Activated CD4-positive, alpha-beta T cell treated with anti-CD3 and anti-CD28 coated beads, Interleukin-10, Interleukin-2, amounts not matched to agents 100 ng/mL and 50 ng/mL, durations not matched to agents 16 hours and 8 hours (primary cell): ENCODE data around the gene SYTL3.

ENCODE experiments used
- DNase-seq: peaks from one replicate; pipeline ENCODE4 v3.0.0-alpha.2; 2020

SYTL3 gene

GRCh38 chr6:158730541-158730907 lies 80.7 kb downstream of the SYTL3 start:
- DNase-seq = no peak

GRCh38 chr6:158735009-158735408 lies 85.2 kb downstream of the SYTL3 start:
- DNase-seq = no peak

- no peak for DNase-seq
These were observed 87.3 kb downstream of the SYTL3 start for GRCh38 chr6:158737082-158737709.

DNA sequence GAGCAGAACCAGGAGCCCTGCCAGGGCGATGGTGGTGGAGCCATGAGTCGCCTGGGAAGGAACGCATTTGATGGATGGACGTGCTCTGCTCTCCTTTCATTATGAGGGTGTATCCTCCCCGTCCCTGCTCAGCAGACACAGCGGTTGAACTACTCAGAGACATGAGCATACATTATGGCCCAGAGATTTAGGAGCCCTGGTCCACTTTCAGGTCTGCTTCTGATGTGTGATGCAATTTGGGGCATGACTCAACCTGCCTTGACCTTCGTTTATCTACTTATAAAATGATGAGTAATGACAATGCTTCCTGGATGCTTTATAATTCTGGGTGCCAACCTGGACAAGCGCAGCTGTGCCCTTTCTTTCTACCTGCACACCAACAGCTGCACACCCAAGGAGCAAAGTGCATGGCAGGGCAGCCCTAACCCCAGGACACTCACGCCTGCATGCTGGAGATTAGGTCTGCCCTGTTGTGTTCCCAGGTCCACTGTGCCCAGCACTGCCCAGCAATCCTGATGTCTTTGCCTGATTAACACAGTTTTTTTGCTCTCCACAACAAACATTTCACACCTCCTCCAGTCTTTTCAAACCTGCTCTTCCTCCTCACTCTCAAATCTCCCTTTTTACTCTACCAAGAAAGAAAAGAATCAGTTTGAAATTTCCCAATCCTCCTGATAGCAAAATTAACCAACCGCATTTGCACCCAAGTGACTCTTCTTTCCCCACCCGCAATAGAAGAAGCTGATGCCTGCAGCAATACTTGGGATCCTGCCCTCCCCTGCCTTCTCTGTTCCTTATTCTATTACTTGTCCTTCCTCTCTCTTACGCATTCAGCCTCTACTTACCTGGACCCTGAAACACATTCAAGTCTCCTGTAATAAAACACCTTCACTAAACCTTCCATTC lies 88.1 kb downstream of the SYTL3 start:
- DNase-seq = no peak

GRCh38 chr6:158739673-158740072 lies 89.8 kb downstream of the SYTL3 start:
- no peak for DNase-seq

- no peak for DNase-seq
These were observed 93.3 kb downstream of the SYTL3 start for GRCh38 chr6:158743033-158743651.

DNA sequence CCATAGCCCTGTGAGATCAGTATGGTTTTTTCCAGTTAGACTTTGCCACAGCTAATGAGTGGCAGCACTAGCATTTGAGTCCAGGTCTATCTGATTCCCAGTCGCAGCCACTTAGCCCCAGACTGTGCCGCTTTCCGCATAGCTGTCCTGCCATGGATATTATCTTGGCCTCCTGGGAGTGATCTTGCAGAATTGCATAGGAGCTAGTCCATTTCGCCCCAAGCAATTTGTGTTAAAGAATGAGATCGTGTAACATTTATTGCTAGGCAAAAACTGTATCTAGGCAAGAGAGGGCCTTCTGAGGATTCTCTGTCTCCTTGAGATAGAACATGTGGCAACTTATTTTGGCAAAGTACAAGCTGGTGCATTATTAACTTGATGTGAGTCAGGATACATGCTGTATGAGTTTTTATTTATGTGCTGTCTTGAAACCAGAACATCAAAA lies 95.2 kb downstream of the SYTL3 start:
- DNase-seq = no peak

DNA sequence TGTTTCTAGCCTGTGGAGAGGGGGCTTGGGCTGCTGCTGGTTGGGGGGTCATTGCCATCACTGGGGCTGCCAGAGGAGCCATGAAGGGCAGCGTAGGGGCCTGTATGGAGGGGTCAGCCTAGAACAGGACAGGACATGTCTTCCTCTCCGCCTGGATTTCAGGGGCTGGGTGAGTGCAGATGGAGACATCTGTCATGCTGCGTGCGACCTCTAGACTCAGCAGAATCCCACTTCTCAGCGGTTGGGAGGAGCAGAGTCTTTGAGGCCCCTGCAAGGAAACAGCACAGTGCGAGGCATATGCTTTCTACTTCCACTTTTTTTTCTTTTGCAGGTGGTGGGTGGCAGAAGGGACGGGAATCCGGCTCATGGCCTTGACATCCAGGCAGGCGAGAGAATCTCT lies 101.4 kb downstream of the SYTL3 start:
- no peak for DNase-seq

- no peak for DNase-seq
These were observed 102.1 kb downstream of the SYTL3 start for GRCh38 chr6:158751921-158752320.

- no peak for DNase-seq
These were observed 102.8 kb downstream of the SYTL3 start for GRCh38 chr6:158752613-158753012.

DNA sequence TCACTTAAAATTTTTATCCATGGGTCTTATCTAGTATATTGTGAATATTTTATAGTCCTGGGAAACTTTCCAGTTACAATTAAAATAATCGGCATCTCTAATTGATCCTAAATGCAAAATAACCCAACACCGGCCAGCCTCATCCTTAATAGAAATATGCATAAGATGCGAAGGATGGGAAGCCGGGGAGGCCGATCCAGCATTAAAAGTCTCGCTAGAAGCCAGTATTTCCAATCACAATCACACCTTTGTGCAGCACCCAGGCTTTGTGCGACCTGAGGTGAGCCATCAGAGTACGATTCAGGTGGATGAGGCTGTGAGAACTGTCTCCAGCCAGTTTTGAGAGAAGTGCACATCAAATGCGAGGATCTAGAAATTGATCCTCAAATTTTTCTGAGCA lies 104.0 kb downstream of the SYTL3 start:
- DNase-seq = no peak

DNA sequence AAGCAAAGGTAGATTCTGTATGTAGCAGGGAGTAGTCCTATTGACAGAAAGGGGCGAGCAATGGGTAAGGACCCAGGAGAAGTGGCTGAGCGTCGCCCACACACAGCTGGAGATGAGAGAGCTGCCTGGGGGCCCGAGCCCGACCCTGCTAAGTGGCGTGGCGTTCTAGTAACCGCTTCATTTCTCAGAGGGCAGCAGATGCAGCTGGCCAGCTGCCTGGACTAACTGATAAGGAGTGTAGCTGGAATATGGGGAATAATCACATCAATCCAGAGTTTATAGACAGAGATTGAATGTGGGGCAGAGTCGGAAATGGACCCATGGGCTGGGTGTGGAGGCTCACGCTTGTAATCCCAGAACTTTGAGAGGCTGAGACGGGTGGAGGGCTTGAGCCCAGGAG lies 104.9 kb downstream of the SYTL3 start:
- DNase-seq = no peak

GRCh38 chr6:158755636-158756035 lies 105.8 kb downstream of the SYTL3 start:
- no peak for DNase-seq

DNA sequence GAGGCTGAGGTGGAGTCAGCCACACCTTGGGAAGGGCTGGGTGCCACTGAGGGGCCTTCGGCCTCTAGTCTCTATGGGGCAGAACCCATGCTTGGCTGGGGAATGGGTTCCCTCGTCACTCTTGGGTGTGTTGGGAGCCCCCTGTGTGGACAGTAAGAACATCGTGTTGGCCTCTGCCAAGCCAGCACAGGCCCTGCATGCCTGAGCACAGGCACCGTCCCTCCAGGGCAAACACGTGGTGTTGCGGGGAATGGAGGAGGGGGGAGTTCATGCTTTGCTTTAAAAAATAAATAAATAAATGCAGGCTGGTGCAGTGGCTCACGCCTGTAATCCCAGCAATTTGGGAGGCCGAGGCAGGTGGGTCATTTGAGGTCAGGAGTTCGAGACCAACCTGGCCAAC lies 106.3 kb downstream of the SYTL3 start:
- DNase-seq = no peak

DNA sequence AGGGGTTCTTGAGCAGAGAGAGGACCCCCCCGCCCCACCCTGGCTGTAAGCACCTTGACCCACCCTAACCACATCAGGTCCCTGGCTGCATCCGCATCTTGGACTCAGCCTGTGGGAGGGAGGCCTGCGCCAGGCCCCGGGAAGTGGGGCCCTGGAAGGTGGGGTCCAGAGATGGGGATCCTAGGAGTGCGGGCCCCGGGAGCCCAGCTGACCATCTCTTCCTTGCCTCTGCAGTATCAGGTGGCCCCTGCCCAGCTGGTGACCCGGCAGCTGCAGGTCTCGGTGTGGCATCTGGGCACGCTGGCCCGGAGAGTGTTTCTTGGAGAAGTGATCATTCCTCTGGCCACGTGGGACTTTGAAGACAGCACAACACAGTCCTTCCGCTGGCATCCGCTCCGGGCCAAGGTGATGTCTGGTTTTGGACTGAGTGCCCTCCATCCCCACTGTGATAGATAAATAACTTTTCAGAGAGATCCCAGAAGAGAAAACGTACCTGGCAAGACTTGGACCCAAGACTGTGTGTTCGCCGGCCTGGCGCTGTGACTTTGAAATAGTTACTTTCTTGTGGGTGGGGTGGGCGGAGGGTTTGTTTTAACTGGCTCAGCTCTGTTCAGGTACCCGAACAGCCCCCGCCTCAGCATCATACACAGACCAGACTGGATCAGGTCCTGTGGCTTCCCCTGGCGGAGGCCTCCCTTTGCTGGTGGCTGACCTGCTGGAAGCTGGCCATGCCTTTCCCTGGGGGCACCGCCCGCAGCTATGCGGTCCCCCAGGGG lies 107.3 kb downstream of the SYTL3 start:
- DNase-seq = no peak

GRCh38 chr6:158757753-158758090 lies 107.9 kb downstream of the SYTL3 start:
- no peak for DNase-seq

DNA sequence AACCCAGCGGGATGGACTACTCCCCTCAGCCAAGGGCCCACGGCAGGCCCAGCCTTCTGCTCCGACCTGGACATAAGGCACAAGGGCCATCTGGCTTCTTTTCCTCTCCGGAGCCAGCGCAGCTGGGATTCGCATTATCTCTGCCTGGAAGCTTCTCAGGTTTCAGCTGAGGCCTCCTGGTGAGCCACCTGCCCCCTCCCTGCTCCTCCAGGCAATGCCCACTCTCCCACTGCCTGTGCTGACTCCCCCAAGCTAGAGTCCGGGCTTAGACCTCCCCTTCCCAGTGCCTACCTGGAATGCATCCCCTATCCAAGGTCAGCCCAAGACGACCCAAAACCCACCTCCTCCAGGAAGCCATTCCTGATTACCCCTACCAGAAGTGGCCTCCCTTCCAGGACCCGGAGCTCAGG lies 108.6 kb downstream of the SYTL3 start:
- no peak for DNase-seq

DNA sequence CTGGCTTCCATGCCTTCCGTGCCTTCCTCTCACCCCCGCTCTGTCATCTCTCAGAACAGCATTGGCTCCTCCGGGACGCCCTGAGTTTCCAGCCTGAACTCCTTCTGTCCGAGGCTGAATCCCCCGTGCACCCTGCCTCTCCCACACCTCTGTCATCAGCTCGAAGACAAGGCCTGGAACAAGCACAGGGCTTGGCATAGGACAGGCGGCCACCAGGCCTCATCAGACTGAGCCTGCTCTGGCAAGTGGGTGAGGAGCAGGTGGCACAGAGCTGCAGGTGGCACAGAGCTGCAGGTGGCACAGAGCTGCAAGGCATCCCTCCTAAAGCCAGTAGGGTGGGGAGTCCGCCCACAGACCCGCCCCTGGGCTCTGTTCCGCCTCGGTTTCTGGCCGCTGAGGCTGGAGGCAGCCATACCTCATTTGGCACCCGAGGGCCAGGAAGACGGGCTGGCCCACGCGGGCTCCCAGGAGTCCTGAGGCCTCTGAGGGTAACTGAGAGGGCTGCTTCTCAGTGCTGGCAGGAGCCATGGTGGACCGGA lies 109.2 kb downstream of the SYTL3 start:
- DNase-seq = no peak

DNA sequence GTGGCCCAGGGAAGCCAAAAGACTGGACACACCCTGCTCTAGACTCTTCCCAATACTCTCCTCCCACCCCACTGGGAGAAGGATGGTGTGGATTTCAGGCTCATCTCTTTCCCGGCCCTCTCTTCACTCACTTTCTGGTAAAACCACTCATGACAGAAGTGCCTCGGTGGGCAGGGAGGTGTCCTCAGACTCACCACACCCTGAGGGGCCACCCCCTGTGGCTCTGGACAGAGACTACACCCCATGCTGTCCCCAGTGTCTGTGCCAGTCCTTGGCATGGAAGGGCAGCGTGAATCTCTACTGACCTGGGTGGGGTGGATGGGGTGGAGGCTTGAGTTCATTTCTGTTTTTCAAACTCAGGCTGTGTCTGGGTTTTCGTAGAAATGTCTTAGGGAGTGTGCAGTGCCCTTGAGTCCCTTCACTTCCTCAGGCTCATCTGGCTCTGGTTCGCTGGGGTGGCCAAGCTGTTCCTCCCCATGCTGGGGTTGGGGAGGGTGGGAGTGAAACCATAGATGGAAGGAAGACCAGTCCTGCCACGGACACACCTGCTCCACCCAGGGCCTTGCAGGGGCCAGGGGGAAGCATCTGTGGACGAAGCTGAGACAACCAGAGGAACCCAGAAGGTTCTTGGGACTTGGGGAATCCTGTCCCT lies 110.2 kb downstream of the SYTL3 start:
- DNase-seq = no peak

GRCh38 chr6:158760618-158761250 lies 110.9 kb downstream of the SYTL3 start:
- DNase-seq = no peak

DNA sequence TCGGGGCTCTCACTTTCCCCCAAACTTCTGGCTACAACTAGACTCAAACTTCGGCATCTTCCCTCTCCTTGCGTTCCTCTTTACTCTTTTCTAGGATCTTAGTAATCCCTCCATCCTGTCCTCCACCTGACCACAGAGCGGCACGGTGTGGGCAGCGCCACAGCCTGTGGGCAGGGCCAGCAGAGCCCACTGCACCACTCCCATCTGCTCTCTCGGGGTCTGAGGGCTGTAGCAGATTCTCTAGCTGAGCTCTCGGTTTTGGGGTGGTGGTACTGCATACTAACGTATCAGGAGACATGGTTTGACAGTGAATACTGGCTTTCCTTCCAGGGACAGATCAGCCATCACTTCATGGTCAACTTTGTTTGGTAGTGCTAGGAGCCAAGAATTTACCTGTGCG lies 111.9 kb downstream of the SYTL3 start:
- no peak for DNase-seq
